DND-41 (cell line): Measurements from ENCODE around the gene FGFBP2.

Experiments
- CTCF ChIP-seq: IDR thresholded peaks from 2 replicates; pipeline ENCODE4 v1.5.1; 2012; ENCODE audit warnings: borderline replicate concordance, low read length, moderate library complexity, mild to moderate bottlenecking; ENCODE audit not compliant: poor library complexity, severe bottlenecking; ENCODE audit errors: extremely low read depth
- EZH2 ChIP-seq: IDR thresholded peaks from 3 replicates; pipeline ENCODE4 v1.6.1; 2012; ENCODE audit warnings: borderline replicate concordance, low read depth, mild to moderate bottlenecking, moderate library complexity, low read length, inconsistent platforms; ENCODE audit not compliant: severe bottlenecking

- TF ChIP-seq CTCF (peak; percentile 99), EZH2 (no peak)
Observed at GRCh38 chr4:16001484-16001858, 38.5 kb upstream of the FGFBP2 start.
